Stimulated activated CD8-positive, alpha-beta memory T cell treated with anti-CD3 and anti-CD28 coated beads, Interleukin-15, amount 100 ng/mL, for 4 hours (primary cell): ENCODE results near the gene SLC5A11.

ENCODE experiments used
- DNase-seq, 2 donors: peaks; one replicate each; pipeline ENCODE4 v3.0.0-alpha.2; 2020; ENCODE audit warnings: low read depth in 2 of 2

SLC5A11 gene

GRCh38 chr16:24918641-24919040, 72.9 kb downstream of the SLC5A11 start:
- no peak for DNase-seq

- DNase-seq = no peak
Observed at GRCh38 chr16:24919536-24919935, 73.8 kb downstream of the SLC5A11 start.

GRCh38 chr16:24920568-24920967, 74.8 kb downstream of the SLC5A11 start:
- no peak for DNase-seq

- no peak for DNase-seq
Observed at GRCh38 chr16:24921229-24921628, 75.5 kb downstream of the SLC5A11 start.

DNA sequence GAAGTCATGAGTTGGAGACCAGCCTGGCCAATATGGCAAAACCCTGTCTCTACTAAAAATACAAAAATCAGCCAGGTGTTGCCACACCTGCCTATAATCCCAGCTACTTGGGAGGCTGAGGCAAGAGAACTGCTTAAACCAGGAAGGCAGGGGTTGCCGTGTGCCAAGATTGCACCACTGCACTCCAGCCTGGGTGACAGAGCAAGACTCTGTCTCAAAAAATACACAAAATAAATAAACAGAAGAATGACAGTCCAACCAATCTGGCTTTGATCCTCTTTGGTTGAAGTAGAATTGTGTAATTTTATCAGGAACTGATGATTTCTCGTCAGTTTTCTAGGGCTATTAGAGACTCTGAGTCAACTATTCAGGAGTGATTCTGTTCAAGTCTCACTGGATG, 79.4 kb downstream of the SLC5A11 start:
- no peak for DNase-seq

DNA sequence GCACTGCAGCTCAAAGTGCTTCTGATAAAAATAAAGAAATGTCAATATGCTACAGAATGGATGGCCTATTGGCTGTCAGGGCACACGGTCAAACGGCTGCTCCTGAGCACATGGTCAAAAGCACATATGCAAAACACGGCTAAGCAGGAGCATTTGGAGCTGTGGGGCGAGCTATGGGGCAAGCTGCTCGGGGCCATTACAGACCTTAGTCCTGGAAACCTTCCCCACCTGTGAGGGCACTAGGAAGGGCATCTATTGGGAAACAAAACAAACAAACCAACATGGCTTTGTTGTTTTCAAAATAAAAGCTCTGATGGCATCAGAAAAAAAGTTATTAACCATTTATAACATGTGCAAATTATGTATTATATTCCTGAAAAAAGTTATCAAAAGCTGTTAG, 83.6 kb downstream of the SLC5A11 start:
- no peak for DNase-seq

DNA sequence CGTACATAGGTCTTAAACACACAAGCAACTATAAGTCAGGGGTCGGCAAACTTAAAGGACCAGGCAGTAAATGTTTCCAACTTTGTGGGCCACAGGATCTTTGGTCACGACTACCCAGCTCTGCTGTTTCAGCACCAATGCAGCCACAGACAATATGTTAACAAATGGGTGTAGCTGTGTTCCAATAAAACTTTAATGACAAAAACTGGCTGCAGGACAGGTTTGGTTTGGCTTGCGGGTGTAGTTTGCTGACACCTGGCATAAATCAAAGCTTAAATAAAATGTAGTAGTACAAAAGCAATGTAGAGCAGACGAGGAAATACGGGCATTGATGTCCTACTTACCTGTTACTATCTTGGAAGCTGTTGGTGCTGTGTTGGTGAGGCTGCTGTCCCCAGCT, 84.7 kb downstream of the SLC5A11 start:
- no peak for DNase-seq

GRCh38 chr16:24931091-24931490, 85.3 kb downstream of the SLC5A11 start:
- DNase-seq = no peak

GRCh38 chr16:24935336-24935735, 89.6 kb downstream of the SLC5A11 start:
- no peak for DNase-seq

DNA sequence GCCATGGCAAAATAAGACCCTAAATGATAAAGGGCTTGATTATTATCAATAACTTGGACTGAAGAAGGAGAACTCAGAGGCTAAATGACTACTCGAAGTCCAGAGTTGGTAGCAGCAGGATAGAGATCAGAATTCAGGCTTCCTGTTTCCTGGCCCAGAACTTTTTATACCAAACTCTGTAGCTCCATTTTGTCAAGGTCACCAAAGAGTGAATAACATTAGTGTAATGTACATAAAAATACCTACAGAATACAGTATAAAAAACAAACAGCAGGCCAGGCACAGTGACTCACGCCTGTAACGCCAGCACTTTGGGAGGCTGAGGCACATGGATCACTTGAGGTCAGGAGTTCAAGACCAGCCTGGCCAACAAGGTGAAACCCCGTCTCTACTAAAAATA, 90.4 kb downstream of the SLC5A11 start:
- DNase-seq = no peak

GRCh38 chr16:24939224-24939623, 93.5 kb downstream of the SLC5A11 start:
- no peak for DNase-seq

DNA sequence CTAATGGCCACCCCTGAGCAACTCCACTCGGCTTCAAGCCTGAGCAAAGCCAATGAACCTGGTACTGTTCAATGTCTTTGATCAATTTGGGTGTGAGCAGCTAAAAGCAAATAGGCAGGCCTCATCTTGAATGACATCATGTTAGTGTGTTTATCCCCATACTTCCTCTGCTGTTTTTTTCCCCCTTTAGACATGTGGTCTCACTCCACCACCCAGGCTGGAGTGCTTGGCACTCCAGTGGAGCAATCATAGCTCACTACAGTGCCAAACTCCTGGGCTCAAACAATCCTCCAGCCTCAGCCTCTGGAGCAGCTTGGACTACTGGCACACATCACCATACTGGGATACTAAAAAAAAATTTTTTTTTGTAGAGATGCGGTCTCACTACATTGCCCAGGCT, 94.0 kb downstream of the SLC5A11 start:
- no peak for DNase-seq

- no peak for DNase-seq
Observed at GRCh38 chr16:24943471-24943870, 97.7 kb downstream of the SLC5A11 start.

GRCh38 chr16:24944206-24944605, 98.4 kb downstream of the SLC5A11 start:
- no peak for DNase-seq

DNA sequence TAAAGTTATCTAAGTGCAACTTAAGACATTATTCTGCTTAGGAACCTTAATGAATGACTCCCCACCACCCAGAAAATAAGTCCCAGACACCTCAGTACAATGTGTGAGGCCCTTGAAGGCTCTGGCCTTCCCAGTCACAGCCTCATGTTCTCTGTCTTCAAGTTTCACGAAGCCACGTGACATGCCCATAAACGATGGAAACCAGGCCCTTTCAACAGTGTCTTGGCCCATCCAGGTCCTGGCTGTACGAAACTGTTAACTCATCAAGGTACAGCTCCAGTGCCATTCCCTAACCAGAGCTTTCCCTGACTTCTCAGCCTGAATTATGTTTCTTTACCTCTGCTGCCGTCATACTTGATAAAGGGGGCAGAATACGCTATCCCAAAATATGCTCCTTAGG, 100.4 kb downstream of the SLC5A11 start:
- DNase-seq = no peak

- no peak for DNase-seq
Observed at GRCh38 chr16:24950275-24950674, 104.5 kb downstream of the SLC5A11 start.

GRCh38 chr16:24953306-24953705, 107.5 kb downstream of the SLC5A11 start:
- DNase-seq = no peak

DNA sequence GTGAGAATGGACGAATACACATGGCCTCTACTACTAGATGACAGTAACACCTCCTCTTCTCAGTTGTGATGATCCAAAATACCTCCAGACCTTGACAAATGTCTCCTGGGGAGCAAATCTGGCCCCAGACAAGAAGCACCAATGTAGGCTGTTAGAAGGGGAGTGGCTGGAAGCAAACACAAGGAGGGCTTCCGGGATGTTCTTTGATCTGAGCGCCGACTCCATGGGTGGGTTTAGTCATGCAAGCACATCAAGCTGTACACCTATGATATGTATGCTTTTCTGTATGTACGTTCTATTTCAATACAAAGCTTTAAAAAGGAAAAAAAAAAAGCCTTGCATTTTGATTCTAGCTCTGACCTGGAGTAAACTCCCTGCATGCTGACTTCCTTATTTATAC, 108.0 kb downstream of the SLC5A11 start:
- DNase-seq = no peak

- DNase-seq = no peak
Observed at GRCh38 chr16:24954137-24954536, 108.4 kb downstream of the SLC5A11 start.

GRCh38 chr16:24955975-24956731, 110.4 kb downstream of the SLC5A11 start:
- DNase-seq = no peak

DNA sequence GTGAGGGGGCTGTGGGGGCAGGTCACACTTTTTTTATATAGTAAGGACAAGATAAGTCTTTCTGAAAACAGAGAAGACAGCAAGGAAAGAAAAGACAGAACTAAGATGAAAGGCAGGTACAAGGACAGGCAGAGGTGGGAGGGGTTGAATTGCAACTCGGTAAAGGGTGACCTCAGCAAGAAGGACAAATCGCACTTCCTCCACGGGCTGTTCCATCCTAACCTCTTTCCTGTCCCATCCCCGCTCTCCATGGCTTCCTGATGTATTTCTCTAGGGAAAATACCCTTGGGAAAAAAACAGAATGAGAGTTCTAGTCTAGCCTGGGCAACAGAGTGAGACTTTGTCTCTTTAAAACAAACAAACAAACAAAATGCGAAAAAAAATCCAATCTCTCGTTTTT, 112.1 kb downstream of the SLC5A11 start:
- DNase-seq = no peak
